Hypothalamus (tissue), 51 donors: ENCODE measurements around the gene POU4F1.
"Not testable (repeated sequence)": the region's sequence is repeated elsewhere in the genome, so short reads cannot be mapped to it uniquely, and the experiment has no call there.

Experiments used
- DNase-seq, 51 donors: peaks; one replicate each; lab custom pipeline; 2025; lab: John Stamatoyannopoulos, UW

The POU4F1 gene

GRCh38 chr13:78603240-78603957 lies at the start of gene POU4F1:
Gene POU4F1 (minus strand): TSS chr13:78603552. CDS start chr13:78603326, 226 bp downstream.
- peak in 12 of 51 donors; percentile 10 to 51 (median 20) for DNase-seq

GRCh38 chr13:78652651-78653050 lies 49.3 kb upstream of the POU4F1 start:
- no peak for DNase-seq

- no peak for DNase-seq
Measured at GRCh38 chr13:78650717-78651083, 47.3 kb upstream of the POU4F1 start.

GRCh38 chr13:78649997-78650716 lies 46.8 kb upstream of the POU4F1 start:
- DNase-seq = no peak

GRCh38 chr13:78647109-78647678 lies 43.8 kb upstream of the POU4F1 start:
- not testable (repeated sequence) for DNase-seq

GRCh38 chr13:78638216-78638615 lies 34.9 kb upstream of the POU4F1 start:
- DNase-seq = no peak

- no peak for DNase-seq
Measured at GRCh38 chr13:78636495-78636894, 33.1 kb upstream of the POU4F1 start.

GRCh38 chr13:78632996-78633395 lies 29.6 kb upstream of the POU4F1 start:
- no peak for DNase-seq

- no peak for DNase-seq
Measured at GRCh38 chr13:78631077-78631476, 27.7 kb upstream of the POU4F1 start.

GRCh38 chr13:78630511-78630910 lies 27.2 kb upstream of the POU4F1 start:
- no peak for DNase-seq

GRCh38 chr13:78625384-78625783 lies 22.0 kb upstream of the POU4F1 start:
- DNase-seq = no peak

- no peak for DNase-seq
Measured at GRCh38 chr13:78623132-78623531, 19.8 kb upstream of the POU4F1 start.

GRCh38 chr13:78620936-78621470 lies 17.7 kb upstream of the POU4F1 start:
- no peak for DNase-seq

- DNase-seq = no peak
Measured at GRCh38 chr13:78618411-78618810, 15.1 kb upstream of the POU4F1 start.

GRCh38 chr13:78611040-78611439 lies 7.7 kb upstream of the POU4F1 start:
- no peak for DNase-seq

GRCh38 chr13:78610381-78610883 lies 7.1 kb upstream of the POU4F1 start:
- DNase-seq = no peak

- no peak for DNase-seq
Measured at GRCh38 chr13:78609464-78610205, 6.3 kb upstream of the POU4F1 start.

- DNase-seq = no peak
Measured at GRCh38 chr13:78608688-78609463, 5.5 kb upstream of the POU4F1 start.

GRCh38 chr13:78608252-78608687 lies 4.9 kb upstream of the POU4F1 start:
- no peak for DNase-seq
